ENCODE data around the gene BACE2.
"Not testable (repeated sequence)": the region's sequence is repeated elsewhere in the genome, so short reads cannot be mapped to it uniquely, and the experiment has no call there.

The BACE2 gene

GRCh38 chr21:41254090-41254700 is 86.2 kb downstream of the BACE2 start:
- ChIA-PET POLR2A (ENCODE audit: low non-redundant PET) (no interaction called here), CTCF (no interaction called here)
- no peak overlapping the region for H3K27ac ChIP-seq
- TF ChIP-seq, protein P1, sequence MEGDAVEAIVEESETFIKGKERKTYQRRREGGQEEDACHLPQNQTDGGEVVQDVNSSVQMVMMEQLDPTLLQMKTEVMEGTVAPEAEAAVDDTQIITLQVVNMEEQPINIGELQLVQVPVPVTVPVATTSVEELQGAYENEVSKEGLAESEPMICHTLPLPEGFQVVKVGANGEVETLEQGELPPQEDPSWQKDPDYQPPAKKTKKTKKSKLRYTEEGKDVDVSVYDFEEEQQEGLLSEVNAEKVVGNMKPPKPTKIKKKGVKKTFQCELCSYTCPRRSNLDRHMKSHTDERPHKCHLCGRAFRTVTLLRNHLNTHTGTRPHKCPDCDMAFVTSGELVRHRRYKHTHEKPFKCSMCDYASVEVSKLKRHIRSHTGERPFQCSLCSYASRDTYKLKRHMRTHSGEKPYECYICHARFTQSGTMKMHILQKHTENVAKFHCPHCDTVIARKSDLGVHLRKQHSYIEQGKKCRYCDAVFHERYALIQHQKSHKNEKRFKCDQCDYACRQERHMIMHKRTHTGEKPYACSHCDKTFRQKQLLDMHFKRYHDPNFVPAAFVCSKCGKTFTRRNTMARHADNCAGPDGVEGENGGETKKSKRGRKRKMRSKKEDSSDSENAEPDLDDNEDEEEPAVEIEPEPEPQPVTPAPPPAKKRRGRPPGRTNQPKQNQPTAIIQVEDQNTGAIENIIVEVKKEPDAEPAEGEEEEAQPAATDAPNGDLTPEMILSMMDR (conservative IDR thresholded peaks at IDR 0.05; ENCODE audit: low read depth) = no peak
- DNase-seq (ENCODE audit: low spot score) = no peak

DNA sequence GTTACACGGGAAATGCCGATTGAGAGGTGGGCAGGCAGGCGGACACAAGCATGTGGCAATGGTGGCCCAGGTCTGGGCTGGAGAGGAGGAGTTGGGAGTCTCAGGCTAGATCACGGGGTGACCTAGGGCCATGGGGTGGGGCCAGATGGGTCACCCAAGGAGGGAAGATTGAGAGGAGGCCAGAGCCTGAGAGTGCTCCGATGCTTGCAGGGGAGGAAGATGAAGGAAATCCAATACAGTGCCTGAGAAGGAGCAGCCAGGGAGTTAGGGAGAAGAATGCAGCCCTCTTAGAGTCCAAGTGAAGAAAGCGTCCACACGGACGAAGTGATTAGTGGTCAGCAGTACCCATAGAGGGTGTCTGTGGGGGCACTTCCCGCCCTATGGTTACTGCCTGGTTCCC is 87.2 kb downstream of the BACE2 start:
- DNase-seq (ENCODE audit: low spot score) = no peak
- TF ChIP-seq, protein P1 (conservative IDR thresholded peaks at IDR 0.05; ENCODE audit: low read depth) = no peak
- no peak overlapping the region for H3K27ac ChIP-seq
- CTCF ChIA-PET = no interaction called here
- POLR2A ChIA-PET (ENCODE audit: low non-redundant PET) = no interaction called here

DNA sequence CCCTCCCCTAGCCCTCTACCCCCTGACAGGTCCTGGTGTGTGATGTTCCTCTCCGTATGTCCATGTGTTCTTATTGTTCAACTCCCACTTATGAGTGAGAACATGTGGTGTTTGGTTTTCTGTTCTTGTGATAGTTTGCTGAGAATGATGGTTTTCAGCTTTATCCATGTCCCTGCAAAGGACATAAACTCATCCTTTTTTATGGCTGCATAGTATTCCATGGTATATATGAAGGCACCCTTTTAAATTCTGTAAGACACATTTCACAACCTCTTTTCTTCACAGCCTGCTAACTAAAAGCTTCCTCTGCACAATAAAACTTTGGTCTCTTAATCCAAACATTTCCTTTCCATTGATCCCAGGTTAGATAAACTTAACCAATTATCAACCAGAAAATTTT is 88.3 kb downstream of the BACE2 start:
- DNase-seq (ENCODE audit: low spot score); POLR2A ChIA-PET (ENCODE audit: low non-redundant PET); H3K27ac ChIP-seq; CTCF ChIA-PET: not testable (repeated sequence)

DNA sequence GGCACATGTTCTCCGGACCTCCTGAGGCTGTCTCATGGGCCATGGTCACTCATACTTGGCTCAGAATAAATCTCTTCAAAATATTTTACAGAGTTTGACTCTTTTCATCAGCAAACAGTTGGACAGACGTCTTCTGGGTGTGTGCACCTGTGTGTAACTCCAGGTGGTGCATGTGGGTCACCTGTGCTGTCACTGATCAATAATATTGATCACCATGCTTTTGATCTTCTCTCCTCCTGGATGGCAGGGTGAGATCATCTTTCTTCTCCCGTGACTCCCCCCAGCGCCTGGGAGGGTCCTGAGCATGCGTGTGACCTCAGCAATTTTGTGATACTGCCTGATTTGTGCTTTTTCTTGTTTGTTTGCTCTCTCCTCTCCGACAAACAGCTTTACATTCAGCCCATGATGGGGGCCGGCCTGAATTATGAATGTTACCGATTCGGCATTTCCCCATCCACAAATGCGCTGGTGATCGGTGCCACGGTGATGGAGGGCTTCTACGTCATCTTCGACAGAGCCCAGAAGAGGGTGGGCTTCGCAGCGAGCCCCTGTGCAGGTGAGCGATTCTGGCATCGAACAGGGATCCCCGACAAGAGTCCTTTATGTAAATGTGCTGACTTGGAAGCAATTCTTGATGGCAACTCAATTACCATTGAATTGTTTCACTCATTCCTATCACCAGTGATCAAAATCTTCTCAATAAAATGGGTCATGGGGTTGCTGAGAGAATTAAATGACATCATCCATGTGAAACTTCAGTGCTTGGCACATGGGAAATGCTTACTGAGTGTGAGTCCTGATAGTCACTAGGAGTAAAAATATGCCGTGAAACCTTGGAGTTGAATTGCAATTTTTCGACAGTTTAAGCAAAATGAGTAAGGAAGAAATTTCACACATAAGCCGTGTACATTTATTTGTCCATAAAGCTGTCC is 89.1 kb downstream of the BACE2 start:
- TF ChIP-seq, protein P1 (conservative IDR thresholded peaks at IDR 0.05; ENCODE audit: low read depth) = no peak
- no peak overlapping the region for H3K27ac ChIP-seq
- no peak for DNase-seq (ENCODE audit: low spot score)
- CTCF ChIA-PET = interaction anchor here (0.6 kb wide), 1 partner anchor 57 kb away, joined by 4 read pairs; no protein-coding TSS in a partner anchor
- POLR2A ChIA-PET (ENCODE audit: low non-redundant PET) = no interaction called here

DNA sequence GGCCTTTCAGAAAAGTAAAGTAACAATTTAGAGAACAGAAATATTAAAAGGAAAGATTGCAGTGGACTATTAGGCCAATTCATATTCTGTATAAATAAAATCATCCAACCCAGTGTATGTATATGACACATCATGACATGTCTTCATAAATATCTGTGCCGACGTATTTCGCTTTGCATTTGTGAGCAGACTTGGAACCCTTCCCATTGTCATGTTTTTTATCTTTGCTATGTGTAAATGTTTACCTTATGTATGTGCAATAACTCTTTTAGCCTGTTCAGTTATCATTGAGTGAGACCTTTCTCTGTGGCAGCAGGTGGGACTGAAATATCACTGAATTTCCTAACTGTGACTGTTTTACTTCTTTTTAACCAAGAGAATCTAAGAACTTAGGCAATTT is 90.7 kb downstream of the BACE2 start:
- POLR2A ChIA-PET (ENCODE audit: low non-redundant PET) = no interaction called here
- peak; percentile 28 for DNase-seq (ENCODE audit: low spot score)
- CTCF ChIA-PET = interaction anchor here (0.6 to 1.3 kb wide), 4 partner anchors 109 to 1322 kb away, joined by 3 to 5 read pairs (median 4); no protein-coding TSS in a partner anchor
- H3K27ac ChIP-seq = no peak overlapping the region
- TF ChIP-seq, protein P1 (conservative IDR thresholded peaks at IDR 0.05; ENCODE audit: low read depth) = no peak

DNA sequence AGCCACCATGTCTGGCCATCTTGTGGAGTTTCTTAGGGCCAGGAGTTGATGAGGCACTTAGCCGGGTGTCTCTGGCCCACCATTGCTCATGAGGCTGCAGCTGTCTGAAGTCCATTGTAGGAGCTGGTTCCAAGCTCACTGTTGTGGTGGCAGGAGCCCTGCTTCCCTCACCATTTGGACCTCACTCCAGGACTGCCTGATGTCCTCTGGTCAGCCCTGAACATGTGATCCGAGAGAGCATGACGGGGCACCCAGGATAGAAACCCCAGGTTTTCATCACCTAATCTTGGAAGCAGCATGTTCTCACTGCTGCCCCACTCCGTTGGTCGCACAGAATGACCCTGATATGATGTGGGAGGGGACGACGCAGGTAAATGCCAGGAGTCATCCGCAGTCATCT is 92.5 kb downstream of the BACE2 start:
- H3K27ac ChIP-seq = no peak overlapping the region
- TF ChIP-seq, protein P1 (conservative IDR thresholded peaks at IDR 0.05; ENCODE audit: low read depth) = no peak
- POLR2A ChIA-PET (ENCODE audit: low non-redundant PET) = no interaction called here
- CTCF ChIA-PET = no interaction called here
- no peak for DNase-seq (ENCODE audit: low spot score)

DNA sequence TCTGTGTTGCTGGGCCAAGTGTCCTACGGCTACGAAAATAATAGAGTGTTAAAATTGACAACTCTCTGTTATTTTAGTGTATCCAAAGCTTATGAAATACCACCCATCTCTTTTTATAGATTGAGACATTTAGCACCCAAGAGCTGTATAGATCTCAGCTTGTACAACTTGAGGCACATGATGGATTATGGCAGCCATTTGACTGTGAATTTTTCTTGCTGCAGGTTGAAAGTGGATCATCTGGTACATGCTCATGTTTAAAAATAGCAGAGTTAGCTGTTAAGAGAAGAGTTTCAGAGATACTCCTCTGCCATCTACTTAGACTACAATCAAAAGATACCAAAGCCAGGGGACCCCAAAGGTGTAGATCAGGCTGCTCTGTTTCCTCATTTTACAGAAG is 99.4 kb downstream of the BACE2 start:
- CTCF ChIA-PET = interaction anchor here (2.5 kb wide), 1 partner anchor 16 kb away, joined by 10 read pairs; no protein-coding TSS in a partner anchor
- no peak overlapping the region for H3K27ac ChIP-seq
- DNase-seq (ENCODE audit: low spot score) = no peak
- POLR2A ChIA-PET (ENCODE audit: low non-redundant PET) = interaction anchor here (0.6 kb wide), 1 partner anchor 114 kb away, joined by 9 read pairs; no protein-coding TSS in a partner anchor
- TF ChIP-seq, protein P1 (conservative IDR thresholded peaks at IDR 0.05; ENCODE audit: low read depth) = no peak

Measured in RWPE1 (cell line).